Measurements from ENCODE around the gene STRN.

GRCh38 chr2:36993841-36994620, 27.7 kb upstream of the STRN start:
- TF ChIP-seq CTCF (IDR thresholded peaks at IDR 0.05; ENCODE audit: low read length) (no peak), EZH2 (IDR thresholded peaks at IDR 0.05; ENCODE audit: borderline replicate concordance, low read length) (no peak)
